Erythroblast (primary cell): ENCODE measurements around the gene LRRC57.

ENCODE experiments used
- GATA1 ChIP-seq: IDR thresholded peaks from 2 replicates; pipeline ENCODE4 v1.6.1; 2011; ENCODE audit warnings: low read depth, mild to moderate bottlenecking, control low read depth, low read length, moderate library complexity
- POLR2A ChIP-seq: IDR thresholded peaks from 2 replicates; pipeline ENCODE4 v1.6.1; 2011; ENCODE audit warnings: mild to moderate bottlenecking, low read length

- TF ChIP-seq POLR2A (no peak), GATA1 (no peak)
These were observed 44.5 kb upstream of the LRRC57 start for GRCh38 chr15:42593143-42593542.
